DOHH2 (cell line): ENCODE measurements around the gene PRR23A.

Experiments
- H3F3A ChIP-seq: fragments of 200-600 bp; sonication (generic), shearing (Covaris generic); 2 replicates; pipeline ENCODE4 v1.6.0; 2016; ENCODE audit warnings: antibody characterized with exemption, mild to moderate bottlenecking; ENCODE audit not compliant: control insufficient read depth, insufficient read depth
- H3K27ac ChIP-seq: fragments of 200-600 bp; sonication (generic); 2 replicates; pipeline ENCODE4 v1.5.1; 2014; ENCODE audit warnings: low read depth, mild to moderate bottlenecking, low read length, moderate library complexity
- H3K27me3 ChIP-seq: fragments of 200-600 bp; sonication (generic); 2 replicates; pipeline ENCODE4 v1.6.1; 2014; ENCODE audit warnings: mild to moderate bottlenecking, low read length, mixed read lengths; ENCODE audit not compliant: control insufficient read depth
- H3K36me3 ChIP-seq: fragments of 200-600 bp; sonication (generic); 2 replicates; pipeline ENCODE4 v1.6.1; 2014; ENCODE audit warnings: mild to moderate bottlenecking, low read length, moderate library complexity, mixed read lengths; ENCODE audit not compliant: control insufficient read depth
- H3K4me1 ChIP-seq: fragments of 200-600 bp; sonication (generic); 2 replicates; pipeline ENCODE4 v1.6.1; 2014; ENCODE audit warnings: mild to moderate bottlenecking, low read length, mixed read lengths; ENCODE audit not compliant: control insufficient read depth
- H3K4me2 ChIP-seq: fragments of 200-600 bp; sonication (generic); 2 replicates; pipeline ENCODE4 v1.6.0; 2014; ENCODE audit warnings: mild to moderate bottlenecking, low read length, moderate library complexity
- H3K4me3 ChIP-seq: fragments of 200-600 bp; sonication (generic); 2 replicates; pipeline ENCODE4 v1.5.1; 2014; ENCODE audit warnings: mild to moderate bottlenecking, low read length, mixed read lengths
- H3K79me2 ChIP-seq: fragments of 200-600 bp; sonication (generic); 2 replicates; pipeline ENCODE4 v1.6.1; 2014; ENCODE audit warnings: mild to moderate bottlenecking, low read length, mixed read lengths; ENCODE audit not compliant: control insufficient read depth
- H3K9me2 ChIP-seq: fragments of 200-600 bp; sonication (generic); replicated peaks from 2 replicates; pipeline ENCODE4 v1.6.1; 2014; ENCODE audit warnings: mild to moderate bottlenecking, low read length, mixed read lengths; ENCODE audit not compliant: control insufficient read depth
- H3K9me3 ChIP-seq: fragments of 200-600 bp; sonication (generic); 2 replicates; pipeline ENCODE4 v1.6.1; 2014; ENCODE audit warnings: antibody characterized with exemption, low read length, mixed read lengths; ENCODE audit not compliant: control insufficient read depth, insufficient read depth
- H4K20me1 ChIP-seq: fragments of 200-600 bp; sonication (generic); 2 replicates; pipeline ENCODE4 v1.6.0; 2014; ENCODE audit warnings: low read depth, mild to moderate bottlenecking, antibody characterized with exemption, low read length, moderate library complexity; ENCODE audit not compliant: control insufficient read depth, insufficient read depth
- CTCF ChIP-seq: fragments of 200-600 bp; sonication (generic); IDR thresholded peaks from one replicate; pipeline ENCODE4 v1.5.1; 2014; ENCODE audit warnings: antibody characterized with exemption, mild to moderate bottlenecking, low read depth, low read length; ENCODE audit not compliant: poor library complexity, severe bottlenecking
- EZH2phosphoT487 ChIP-seq: fragments of 200-600 bp; sonication (generic); IDR thresholded peaks from 2 replicates; pipeline ENCODE4 v1.6.1; 2017; ENCODE audit warnings: borderline replicate concordance, mild to moderate bottlenecking, antibody characterized with exemption, low read length, moderate library complexity, mixed read lengths

The PRR23A gene

GRCh38 chr3:138987181-138987580 is 18.9 kb downstream of the PRR23A start:
- Histone ChIP-seq H4K20me1 (no peaks in the 10 kb centered on the region), H3K36me3 (no peaks in the 10 kb centered on the region), H3K9me3 (no peaks in the 10 kb centered on the region), H3K4me3 (no peak overlapping the region), H3K9me2 (no peaks in the 10 kb centered on the region), H3K4me2 (no peak overlapping the region), H3F3A (no peaks in the 10 kb centered on the region), H3K79me2 (no peaks in the 10 kb centered on the region), H3K27ac (no peak overlapping the region), H3K4me1 (no peaks in the 10 kb centered on the region), H3K27me3 (peaks cover 4% of the 10 kb centered on the region; the same call in 1 of the 2 replicates)
- TF ChIP-seq CTCF, result no peak
- no peak for TF ChIP-seq EZH2phosphoT487

- H3K27me3 ChIP-seq, result peaks cover 4% of the 10 kb centered on the region; the same call in 1 of the 2 replicates
- H3K36me3 ChIP-seq, result no peaks in the 10 kb centered on the region
- no peak overlapping the region for H3K4me3 ChIP-seq
- no peaks in the 10 kb centered on the region for H3K79me2 ChIP-seq
- no peaks in the 10 kb centered on the region for H3K9me3 ChIP-seq
- no peaks in the 10 kb centered on the region for H3K9me2 ChIP-seq
- no peaks in the 10 kb centered on the region for H3K4me1 ChIP-seq
- no peaks in the 10 kb centered on the region for H3F3A ChIP-seq
- no peak overlapping the region for H3K27ac ChIP-seq
- no peaks in the 10 kb centered on the region for H4K20me1 ChIP-seq
- no peak for TF ChIP-seq CTCF
- TF ChIP-seq EZH2phosphoT487, result no peak
- H3K4me2 ChIP-seq, result no peak overlapping the region
Observed at GRCh38 chr3:138985932-138986331, 20.1 kb downstream of the PRR23A start.

- H3K4me3 ChIP-seq, result no peak overlapping the region
- peaks cover 4% of the 10 kb centered on the region; the same call in 1 of the 2 replicates for H3K27me3 ChIP-seq
- no peak for TF ChIP-seq EZH2phosphoT487
- no peaks in the 10 kb centered on the region for H3K79me2 ChIP-seq
- H3F3A ChIP-seq, result no peaks in the 10 kb centered on the region
- H3K27ac ChIP-seq, result no peak overlapping the region
- H3K36me3 ChIP-seq, result no peaks in the 10 kb centered on the region
- H3K4me1 ChIP-seq, result no peaks in the 10 kb centered on the region
- no peaks in the 10 kb centered on the region for H3K9me2 ChIP-seq
- H4K20me1 ChIP-seq, result no peaks in the 10 kb centered on the region
- H3K4me2 ChIP-seq, result no peak overlapping the region
- no peaks in the 10 kb centered on the region for H3K9me3 ChIP-seq
Observed at GRCh38 chr3:138984816-138985215, 21.3 kb downstream of the PRR23A start.

- H3K4me2 ChIP-seq, result no peak overlapping the region
- no peaks in the 10 kb centered on the region for H3F3A ChIP-seq
- no peaks in the 10 kb centered on the region for H3K36me3 ChIP-seq
- no peaks in the 10 kb centered on the region for H3K9me2 ChIP-seq
- H3K4me3 ChIP-seq, result no peak overlapping the region
- H3K4me1 ChIP-seq, result no peaks in the 10 kb centered on the region
- H3K79me2 ChIP-seq, result no peaks in the 10 kb centered on the region
- H3K27ac ChIP-seq, result no peak overlapping the region
- no peak for TF ChIP-seq EZH2phosphoT487
- TF ChIP-seq CTCF, result no peak
- no peaks in the 10 kb centered on the region for H4K20me1 ChIP-seq
- H3K9me3 ChIP-seq, result no peaks in the 10 kb centered on the region
- no peaks in the 10 kb centered on the region; the same call in 1 of the 2 replicates for H3K27me3 ChIP-seq
Observed at GRCh38 chr3:138976047-138976446, 30.0 kb downstream of the PRR23A start.
